HepG2 (cell line): ENCODE results near the gene YIPF5. TPM values are rescaled to one million over a fixed set of nuclear protein-coding genes. Genes with fewer than 3 reads are reported as not detected.
A peak's percentile ranks its signal among the peaks of the same experiment; 100 is the strongest.

Experiments used
- ATM ChIP-seq: fragments of 450-650 bp; IDR thresholded peaks from 2 replicates; pipeline ENCODE4 v1.7.1; 2017; ENCODE audit warnings: mild to moderate bottlenecking, borderline replicate concordance
- CCDC6 ChIP-seq: sonication (generic); formaldehyde crosslinking; IDR thresholded peaks from 2 replicates; pipeline ENCODE4 v1.8.1; 2022; ENCODE audit warnings: mild to moderate bottlenecking, missing genetic modification reagents, moderate library complexity
- CEBPG ChIP-seq: IDR thresholded peaks from 2 replicates; pipeline ENCODE4 v1.6.1; 2016
- EED ChIP-seq: sonication (generic); formaldehyde crosslinking; IDR thresholded peaks from 2 replicates; pipeline ENCODE4 v1.5.0; 2020; ENCODE audit warnings: mild to moderate bottlenecking, missing genetic modification reagents
- KDM5B ChIP-seq: sonication (generic); formaldehyde crosslinking; IDR thresholded peaks from 2 replicates; pipeline ENCODE4 v1.4.0; 2020; ENCODE audit warnings: missing genetic modification reagents, mild to moderate bottlenecking, borderline replicate concordance
- KLF12 ChIP-seq: sonication (generic); formaldehyde crosslinking; IDR thresholded peaks from 2 replicates; pipeline ENCODE4 v1.4.0; 2020; ENCODE audit warnings: missing genetic modification reagents, borderline replicate concordance
- MYPOP ChIP-seq: sonication (generic); formaldehyde crosslinking; IDR thresholded peaks from 2 replicates; pipeline ENCODE4 v1.8.1; 2023; ENCODE audit warnings: mild to moderate bottlenecking, moderate library complexity, missing genetic modification reagents
- NFYC ChIP-seq: IDR thresholded peaks from 2 replicates; pipeline ENCODE4 v1.6.1; 2016; ENCODE audit warnings: missing genetic modification reagents, missing compliant biosample characterization
- SMAD9 ChIP-seq: sonication (generic); formaldehyde crosslinking; IDR thresholded peaks from 2 replicates; pipeline ENCODE4 v1.5.1; 2020; ENCODE audit warnings: mild to moderate bottlenecking, missing genetic modification reagents
- ZBTB1 ChIP-seq: sonication (generic); formaldehyde crosslinking; IDR thresholded peaks from 2 replicates; pipeline ENCODE4 v1.4.0; 2020; ENCODE audit warnings: missing genetic modification reagents, borderline replicate concordance
- ZHX1 ChIP-seq: sonication (generic); formaldehyde crosslinking; IDR thresholded peaks from 2 replicates; pipeline ENCODE4 v1.8.1; 2022; ENCODE audit warnings: low read depth, mild to moderate bottlenecking, missing genetic modification reagents
- ZIK1 ChIP-seq: sonication (generic); formaldehyde crosslinking; IDR thresholded peaks from 2 replicates; pipeline ENCODE4 v1.5.0; 2020; ENCODE audit warnings: mild to moderate bottlenecking, low read depth, missing genetic modification reagents, borderline replicate concordance
- ZNF644 ChIP-seq: IDR thresholded peaks from 2 replicates; pipeline ENCODE4 v1.6.1; 2016; ENCODE audit warnings: low read depth
- polyA plus RNA-seq, 8 experiments: library from polyadenylated mRNA; depleted of rRNA in 3 of 8; stranded (reverse) in 7 of 8; unstranded in 1 of 8; fragments of >200 nt; fragmentation: Illumina TruSeq in 4 of 8; extraction: Trizol in 4 of 8; gene quantifications; 2 replicates each; pipeline versions ENCODE4 v1.2.1 to v1.2.3, GENCODE V29; 2011 to 2016; ENCODE audit warnings: low read depth in 4 of 8, missing spikeins in 1 of 8, mixed read lengths in 1 of 8; ENCODE audit not compliant: insufficient read depth in 1 of 8
- total RNA-seq, 5 experiments: library from RNA; depleted of rRNA; stranded (reverse); fragments of >200 nt; fragmentation: Illumina TruSeq; extraction: Trizol; gene quantifications; 2 replicates each; pipeline ENCODE4 v1.2.3, GENCODE V29; 2016; ENCODE audit warnings: low read depth in 1 of 5
- TF ChIP-seq, protein P1 (sequence below): sonication (generic); formaldehyde crosslinking; IDR thresholded peaks from 2 replicates; pipeline ENCODE4 v1.4.0; 2020; ENCODE audit warnings: mild to moderate bottlenecking, missing genetic modification reagents
- TF ChIP-seq, protein P2 (sequence below): sonication (generic); formaldehyde crosslinking; IDR thresholded peaks from 2 replicates; pipeline ENCODE4 v1.4.0; 2020; ENCODE audit warnings: missing genetic modification reagents, mild to moderate bottlenecking, borderline replicate concordance
- TF ChIP-seq, protein P3 (sequence below): sonication (generic); formaldehyde crosslinking; IDR thresholded peaks from 2 replicates; pipeline ENCODE4 v1.9.0; 2021; ENCODE audit warnings: missing genetic modification reagents, borderline replicate concordance
- TF ChIP-seq, protein P4 (sequence below): sonication (generic); formaldehyde crosslinking; IDR thresholded peaks from 2 replicates; pipeline ENCODE4 v1.5.1; 2020; ENCODE audit warnings: mild to moderate bottlenecking, missing genetic modification reagents, moderate library complexity

Gene YIPF5
- total and polyA plus RNA-seq, 2 of the 13 experiments (the other 11 are each of a cell fraction or from before 2014, with no cell fraction given): 61.4 to 73.6 TPM

DNA sequence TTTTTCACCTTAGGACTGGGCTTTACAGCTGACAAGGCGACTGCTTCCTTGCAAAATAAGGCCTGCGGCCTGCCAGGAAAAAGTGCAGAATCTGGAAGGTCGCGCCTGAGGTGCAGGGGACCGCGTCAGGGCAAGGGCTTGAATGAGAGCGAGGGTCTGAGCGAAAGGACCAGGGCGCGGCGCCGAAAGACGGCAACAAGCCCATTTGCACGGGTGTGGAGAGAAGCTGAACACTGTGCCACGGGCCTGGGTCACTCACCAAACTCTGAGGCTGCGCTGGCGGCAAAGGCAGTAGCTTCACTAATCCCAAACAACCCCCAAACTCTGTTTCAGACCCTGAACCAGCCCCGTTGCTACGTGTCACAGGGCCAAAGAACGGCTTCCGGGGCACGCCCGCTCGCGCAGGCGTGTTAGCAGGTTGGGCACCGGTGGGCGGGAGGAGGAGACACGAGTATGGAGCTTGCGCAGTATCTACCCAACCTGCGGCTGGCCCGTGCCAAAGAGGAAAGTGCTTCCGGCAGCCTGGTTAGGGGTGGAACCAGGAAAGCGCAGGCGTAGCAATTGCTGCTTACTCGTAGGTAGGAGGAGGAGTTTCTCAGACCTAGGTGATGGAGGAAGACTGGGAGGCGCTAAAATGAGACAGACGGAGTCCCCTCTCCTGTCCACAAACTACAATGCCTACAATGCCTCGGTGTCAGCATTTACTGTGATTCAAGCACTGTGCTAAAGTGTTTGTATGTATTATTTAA, at the start of gene YIPF5, which contains the start of gene KCTD16 (continued):
- TF ChIP-seq MYPOP: no peak; the same call in 1 of the 2 replicates
- TF ChIP-seq ZBTB1 (CRISPR knock-in tag): no peak
- peak; percentile 66; the same call in 1 of the 2 replicates for TF ChIP-seq KDM5B (CRISPR knock-in tag)
- TF ChIP-seq, protein P1, sequence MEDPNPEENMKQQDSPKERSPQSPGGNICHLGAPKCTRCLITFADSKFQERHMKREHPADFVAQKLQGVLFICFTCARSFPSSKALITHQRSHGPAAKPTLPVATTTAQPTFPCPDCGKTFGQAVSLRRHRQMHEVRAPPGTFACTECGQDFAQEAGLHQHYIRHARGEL (CRISPR knock-in tag): no peak
- no peak for TF ChIP-seq ATM
- TF ChIP-seq ZNF644 (CRISPR knock-in tag): 0 out of 2 replicates have a peak, but pooled peaks have one; percentile 22
- no peak; the same call in 1 of the 2 replicates for TF ChIP-seq ZIK1
- 0 out of 2 replicates have a peak, but pooled peaks have one; percentile 76 for TF ChIP-seq EED (CRISPR knock-in tag)
- peak; percentile 34; the same call in 1 of the 2 replicates for TF ChIP-seq CEBPG (CRISPR knock-in tag)
- TF ChIP-seq, protein P2, sequence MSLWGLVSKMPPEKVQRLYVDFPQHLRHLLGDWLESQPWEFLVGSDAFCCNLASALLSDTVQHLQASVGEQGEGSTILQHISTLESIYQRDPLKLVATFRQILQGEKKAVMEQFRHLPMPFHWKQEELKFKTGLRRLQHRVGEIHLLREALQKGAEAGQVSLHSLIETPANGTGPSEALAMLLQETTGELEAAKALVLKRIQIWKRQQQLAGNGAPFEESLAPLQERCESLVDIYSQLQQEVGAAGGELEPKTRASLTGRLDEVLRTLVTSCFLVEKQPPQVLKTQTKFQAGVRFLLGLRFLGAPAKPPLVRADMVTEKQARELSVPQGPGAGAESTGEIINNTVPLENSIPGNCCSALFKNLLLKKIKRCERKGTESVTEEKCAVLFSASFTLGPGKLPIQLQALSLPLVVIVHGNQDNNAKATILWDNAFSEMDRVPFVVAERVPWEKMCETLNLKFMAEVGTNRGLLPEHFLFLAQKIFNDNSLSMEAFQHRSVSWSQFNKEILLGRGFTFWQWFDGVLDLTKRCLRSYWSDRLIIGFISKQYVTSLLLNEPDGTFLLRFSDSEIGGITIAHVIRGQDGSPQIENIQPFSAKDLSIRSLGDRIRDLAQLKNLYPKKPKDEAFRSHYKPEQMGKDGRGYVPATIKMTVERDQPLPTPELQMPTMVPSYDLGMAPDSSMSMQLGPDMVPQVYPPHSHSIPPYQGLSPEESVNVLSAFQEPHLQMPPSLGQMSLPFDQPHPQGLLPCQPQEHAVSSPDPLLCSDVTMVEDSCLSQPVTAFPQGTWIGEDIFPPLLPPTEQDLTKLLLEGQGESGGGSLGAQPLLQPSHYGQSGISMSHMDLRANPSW (CRISPR knock-in tag): no peak
- peak; percentile 43; the same call in 1 of the 2 replicates for TF ChIP-seq NFYC (CRISPR knock-in tag)
- TF ChIP-seq SMAD9 (CRISPR knock-in tag): peak; percentile 81; the same call in 1 of the 2 replicates
- 0 out of 2 replicates have a peak, but pooled peaks have one; percentile 47 for TF ChIP-seq KLF12 (CRISPR knock-in tag)
- TF ChIP-seq, protein P3, sequence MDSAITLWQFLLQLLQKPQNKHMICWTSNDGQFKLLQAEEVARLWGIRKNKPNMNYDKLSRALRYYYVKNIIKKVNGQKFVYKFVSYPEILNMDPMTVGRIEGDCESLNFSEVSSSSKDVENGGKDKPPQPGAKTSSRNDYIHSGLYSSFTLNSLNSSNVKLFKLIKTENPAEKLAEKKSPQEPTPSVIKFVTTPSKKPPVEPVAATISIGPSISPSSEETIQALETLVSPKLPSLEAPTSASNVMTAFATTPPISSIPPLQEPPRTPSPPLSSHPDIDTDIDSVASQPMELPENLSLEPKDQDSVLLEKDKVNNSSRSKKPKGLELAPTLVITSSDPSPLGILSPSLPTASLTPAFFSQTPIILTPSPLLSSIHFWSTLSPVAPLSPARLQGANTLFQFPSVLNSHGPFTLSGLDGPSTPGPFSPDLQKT (CRISPR knock-in tag): no peak
- TF ChIP-seq CCDC6 (CRISPR knock-in tag): 0 out of 2 replicates have a peak, but pooled peaks have one; percentile 54
- peak; percentile 36; the same call in 1 of the 2 replicates for TF ChIP-seq ZHX1 (CRISPR knock-in tag)
- TF ChIP-seq, protein P4, sequence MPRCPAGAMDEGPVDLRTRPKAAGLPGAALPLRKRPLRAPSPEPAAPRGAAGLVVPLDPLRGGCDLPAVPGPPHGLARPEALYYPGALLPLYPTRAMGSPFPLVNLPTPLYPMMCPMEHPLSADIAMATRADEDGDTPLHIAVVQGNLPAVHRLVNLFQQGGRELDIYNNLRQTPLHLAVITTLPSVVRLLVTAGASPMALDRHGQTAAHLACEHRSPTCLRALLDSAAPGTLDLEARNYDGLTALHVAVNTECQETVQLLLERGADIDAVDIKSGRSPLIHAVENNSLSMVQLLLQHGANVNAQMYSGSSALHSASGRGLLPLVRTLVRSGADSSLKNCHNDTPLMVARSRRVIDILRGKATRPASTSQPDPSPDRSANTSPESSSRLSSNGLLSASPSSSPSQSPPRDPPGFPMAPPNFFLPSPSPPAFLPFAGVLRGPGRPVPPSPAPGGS (CRISPR knock-in tag): peak; percentile 52; the same call in 1 of the 2 replicates
